Measurements from ENCODE around the gene PAH.

Gene PAH

DNA sequence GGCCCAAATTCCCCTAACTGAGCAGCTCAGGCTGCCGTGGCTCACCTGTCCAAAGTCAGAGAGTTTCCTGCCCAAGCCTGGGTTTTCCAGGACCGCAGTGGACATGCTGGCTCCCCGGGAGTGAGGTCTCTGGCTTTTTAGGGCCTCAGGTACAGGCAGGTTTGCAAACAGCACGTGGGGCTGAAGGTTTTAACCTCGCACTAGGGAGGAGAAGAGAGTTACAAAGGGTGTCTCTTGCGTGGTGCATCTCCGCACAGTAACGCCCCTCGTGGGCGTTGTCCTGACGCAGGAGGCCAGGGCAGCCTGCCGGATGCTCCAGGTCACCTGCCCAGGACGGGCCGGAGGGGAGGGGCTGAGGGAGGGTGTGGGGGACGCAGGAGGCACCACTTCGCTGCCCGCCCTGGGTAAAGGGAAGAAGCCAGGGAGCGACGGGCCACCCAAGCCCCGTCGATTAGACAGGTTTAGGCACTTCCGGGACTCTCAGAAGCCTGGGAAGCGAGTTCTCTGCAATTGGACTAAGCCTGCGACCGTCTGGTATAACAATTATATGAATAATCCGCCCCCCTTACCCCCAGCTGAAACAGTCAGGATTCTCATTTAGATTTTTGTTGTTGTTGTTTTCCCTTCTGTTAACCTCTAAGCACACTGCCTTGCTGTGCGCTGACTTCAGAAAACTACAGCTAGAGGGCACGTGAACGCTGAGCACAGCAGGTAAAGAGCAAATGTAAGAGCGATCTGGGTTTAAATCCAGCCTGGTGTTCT is at the start of gene PAH:
TSS of gene PAH (minus strand) at position 219 of the 762 bp plus-strand sequence. CDS start at position 105, 114 bp downstream.
- peak; percentile 19 for DNase-seq

- no peak for DNase-seq
These were observed 49.3 kb upstream of the PAH start for GRCh38 chr12:102966200-102966863.

DNA sequence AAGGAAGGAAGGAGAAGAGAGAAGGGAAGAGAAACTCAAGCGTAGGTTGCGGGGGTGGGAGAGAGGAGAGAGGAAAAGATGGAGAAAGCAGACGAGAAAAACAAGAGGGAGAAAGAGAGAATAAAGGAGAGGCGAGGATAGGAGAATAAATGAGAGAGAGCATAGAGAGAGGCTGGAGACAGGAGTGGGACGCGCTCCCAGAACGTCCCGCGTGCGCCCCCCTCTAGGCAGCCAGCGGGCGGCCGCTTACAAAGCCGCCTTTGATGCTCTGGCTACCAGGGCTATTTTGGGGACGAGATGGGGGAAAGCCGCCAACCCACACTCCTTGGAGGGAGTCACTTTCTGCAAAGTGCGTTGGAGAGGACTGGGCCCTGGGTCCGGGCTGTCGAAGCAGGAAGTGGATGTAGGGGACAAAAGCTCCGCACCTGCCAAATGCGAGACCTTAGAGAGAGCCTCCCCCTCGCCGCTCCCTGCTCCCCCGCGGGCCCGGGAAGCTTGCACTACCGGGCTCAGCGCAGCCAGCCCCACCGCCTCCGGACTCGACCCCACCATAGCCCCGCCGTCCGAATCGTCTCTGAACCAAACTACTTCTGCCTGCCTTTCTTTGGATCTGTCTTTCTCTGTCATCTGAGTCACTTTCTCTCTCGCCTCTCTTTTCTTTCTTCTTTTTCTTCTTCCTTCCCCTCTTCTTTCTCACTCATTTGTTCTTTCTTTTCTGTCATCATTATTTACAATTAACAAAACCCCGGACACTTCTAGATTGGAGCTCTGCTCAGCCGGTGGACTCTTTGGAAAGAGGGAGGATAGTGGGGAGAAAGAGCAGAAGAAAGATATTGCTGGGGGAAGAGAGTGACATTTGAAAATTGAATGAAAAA is 48.5 kb upstream of the PAH start:
- no peak for DNase-seq

- peak; percentile 41 for DNase-seq
These were observed 47.8 kb upstream of the PAH start for GRCh38 chr12:102964872-102965271.

- no peak for DNase-seq
These were observed 46.8 kb upstream of the PAH start for GRCh38 chr12:102963796-102964195.

DNA sequence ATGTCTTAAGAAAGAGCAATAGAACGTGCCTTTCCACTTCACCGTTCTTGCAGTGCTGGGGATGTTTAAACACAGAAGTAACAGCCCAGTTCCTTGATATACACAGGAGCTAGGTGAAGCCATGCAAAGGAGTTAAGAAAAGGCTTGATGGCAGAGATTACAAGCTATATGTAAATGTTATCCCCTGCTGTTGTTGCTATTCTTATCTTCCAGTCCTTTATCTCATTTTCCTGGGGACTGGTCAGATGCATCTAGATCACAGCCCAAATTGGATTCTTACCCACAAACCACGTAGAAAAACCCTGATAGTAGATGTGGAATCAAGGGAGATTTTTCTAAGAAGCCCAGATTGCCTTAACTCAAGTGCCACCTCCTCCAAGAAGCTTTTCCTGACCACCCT is 45.9 kb upstream of the PAH start:
- DNase-seq, result no peak

- DNase-seq, result no peak
These were observed 45.5 kb upstream of the PAH start for GRCh38 chr12:102962532-102962931.

DNA sequence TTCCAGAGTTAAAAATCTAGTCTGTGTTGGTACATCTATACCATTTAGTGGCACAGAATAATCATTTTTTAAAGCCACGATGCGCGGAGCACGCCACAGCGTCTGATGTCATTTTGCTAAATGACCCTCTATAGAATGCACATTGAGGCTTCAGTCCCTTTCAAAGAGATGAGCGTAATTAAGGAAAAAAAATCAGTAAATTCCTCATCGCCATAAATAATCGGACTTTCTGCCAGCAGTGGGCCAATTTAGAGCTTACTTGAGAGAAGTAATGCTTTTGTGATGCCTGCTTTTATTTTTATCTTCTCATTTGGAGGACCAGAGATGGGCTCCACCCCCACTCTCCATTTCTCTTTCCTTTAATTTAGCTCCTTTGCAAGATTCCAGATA is 44.4 kb upstream of the PAH start:
- DNase-seq, result no peak

DNA sequence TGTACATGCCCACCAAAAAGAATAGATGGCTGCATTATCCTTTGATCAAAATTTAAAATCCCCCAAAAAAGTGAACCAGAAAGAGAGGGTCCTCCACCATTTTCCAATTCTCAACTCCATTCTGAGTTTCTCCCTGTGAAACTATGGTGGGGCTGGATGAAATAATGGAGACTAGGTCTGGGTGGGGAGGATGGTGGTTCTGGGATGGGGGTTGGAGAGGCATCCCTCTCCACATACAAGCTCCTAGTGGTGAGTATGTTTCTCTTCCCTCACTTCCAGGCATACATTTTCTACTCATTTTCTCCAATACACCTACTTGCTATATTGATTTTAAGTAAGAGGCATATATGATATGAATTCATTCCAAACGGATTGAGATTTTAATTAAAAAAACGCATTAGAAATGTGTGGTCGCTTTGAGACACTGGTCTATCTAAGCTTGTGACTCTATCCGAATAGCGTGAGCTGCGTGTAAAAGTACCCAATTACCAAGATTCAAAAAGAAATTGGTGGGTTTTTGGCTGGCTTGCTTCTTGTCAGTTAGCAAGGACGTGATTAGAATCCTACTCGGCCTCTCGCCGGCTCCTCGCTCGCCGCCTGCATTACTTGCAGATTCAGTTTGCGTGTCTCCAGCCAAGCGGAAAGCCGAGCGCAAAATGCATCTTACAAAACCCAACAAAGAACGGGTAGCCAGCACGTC is 43.9 kb upstream of the PAH start:
- DNase-seq, result no peak

DNA sequence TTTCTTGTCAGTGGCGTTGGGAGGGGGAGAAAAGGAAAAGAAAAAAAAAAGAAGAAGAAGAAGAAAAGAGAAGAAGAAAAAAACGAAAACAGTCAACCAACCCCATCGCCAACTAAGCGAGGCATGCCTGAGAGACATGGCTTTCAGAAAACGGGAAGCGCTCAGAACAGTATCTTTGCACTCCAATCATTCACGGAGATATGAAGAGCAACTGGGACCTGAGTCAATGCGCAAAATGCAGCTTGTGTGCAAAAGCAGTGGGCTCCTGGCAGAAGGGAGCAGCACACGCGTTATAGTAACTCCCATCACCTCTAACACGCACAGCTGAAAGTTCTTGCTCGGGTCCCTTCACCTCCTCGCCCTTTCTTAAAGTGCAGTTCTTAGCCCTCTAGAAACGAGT is 42.3 kb upstream of the PAH start:
- DNase-seq, result no peak

GRCh38 chr12:102958830-102959176 is 41.8 kb upstream of the PAH start:
- no peak for DNase-seq

DNA sequence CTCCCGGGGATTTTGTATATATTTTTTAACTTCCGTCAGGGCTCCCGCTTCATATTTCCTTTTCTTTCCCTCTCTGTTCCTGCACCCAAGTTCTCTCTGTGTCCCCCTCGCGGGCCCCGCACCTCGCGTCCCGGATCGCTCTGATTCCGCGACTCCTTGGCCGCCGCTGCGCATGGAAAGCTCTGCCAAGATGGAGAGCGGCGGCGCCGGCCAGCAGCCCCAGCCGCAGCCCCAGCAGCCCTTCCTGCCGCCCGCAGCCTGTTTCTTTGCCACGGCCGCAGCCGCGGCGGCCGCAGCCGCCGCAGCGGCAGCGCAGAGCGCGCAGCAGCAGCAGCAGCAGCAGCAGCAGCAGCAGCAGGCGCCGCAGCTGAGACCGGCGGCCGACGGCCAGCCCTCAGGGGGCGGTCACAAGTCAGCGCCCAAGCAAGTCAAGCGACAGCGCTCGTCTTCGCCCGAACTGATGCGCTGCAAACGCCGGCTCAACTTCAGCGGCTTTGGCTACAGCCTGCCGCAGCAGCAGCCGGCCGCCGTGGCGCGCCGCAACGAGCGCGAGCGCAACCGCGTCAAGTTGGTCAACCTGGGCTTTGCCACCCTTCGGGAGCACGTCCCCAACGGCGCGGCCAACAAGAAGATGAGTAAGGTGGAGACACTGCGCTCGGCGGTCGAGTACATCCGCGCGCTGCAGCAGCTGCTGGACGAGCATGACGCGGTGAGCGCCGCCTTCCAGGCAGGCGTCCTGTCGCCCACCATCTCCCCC is 41.2 kb upstream of the PAH start:
- DNase-seq, result peak; percentile 47

- DNase-seq, result peak; percentile 15
These were observed 40.5 kb upstream of the PAH start, which contains the start of gene ASCL1 for GRCh38 chr12:102957339-102958050. ASCL1 (plus strand) TSS chr12:102957674; CDS start chr12:102958245, 571 bp downstream.

- DNase-seq, result no peak
These were observed 39.8 kb upstream of the PAH start for GRCh38 chr12:102956738-102957327.

GRCh38 chr12:102955926-102956737 is 39.1 kb upstream of the PAH start:
- DNase-seq, result no peak

- DNase-seq, result peak; percentile 31
These were observed 37.1 kb upstream of the PAH start for GRCh38 chr12:102954134-102954533.

- no peak for DNase-seq
These were observed 36.2 kb upstream of the PAH start for GRCh38 chr12:102953221-102953620.

DNA sequence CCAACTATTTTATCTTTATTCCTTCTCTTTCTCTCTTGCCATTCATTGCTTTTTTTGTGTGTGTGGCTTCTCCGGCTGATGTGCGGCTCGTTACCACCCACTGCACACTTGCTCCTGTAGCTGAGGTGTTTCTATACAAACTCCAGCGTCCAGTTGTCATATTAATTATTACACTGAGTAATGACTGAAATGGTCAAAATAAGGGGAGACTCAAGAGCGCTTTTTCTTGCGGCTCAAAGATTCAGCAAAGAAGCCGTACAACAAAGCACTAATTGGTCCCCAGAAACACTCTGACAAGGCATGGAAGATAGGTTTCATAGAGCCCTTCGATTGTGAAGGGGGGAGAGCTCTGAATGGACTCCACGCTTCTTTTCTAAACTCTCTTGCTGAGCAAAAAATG is 34.8 kb upstream of the PAH start:
- DNase-seq, result no peak

DNA sequence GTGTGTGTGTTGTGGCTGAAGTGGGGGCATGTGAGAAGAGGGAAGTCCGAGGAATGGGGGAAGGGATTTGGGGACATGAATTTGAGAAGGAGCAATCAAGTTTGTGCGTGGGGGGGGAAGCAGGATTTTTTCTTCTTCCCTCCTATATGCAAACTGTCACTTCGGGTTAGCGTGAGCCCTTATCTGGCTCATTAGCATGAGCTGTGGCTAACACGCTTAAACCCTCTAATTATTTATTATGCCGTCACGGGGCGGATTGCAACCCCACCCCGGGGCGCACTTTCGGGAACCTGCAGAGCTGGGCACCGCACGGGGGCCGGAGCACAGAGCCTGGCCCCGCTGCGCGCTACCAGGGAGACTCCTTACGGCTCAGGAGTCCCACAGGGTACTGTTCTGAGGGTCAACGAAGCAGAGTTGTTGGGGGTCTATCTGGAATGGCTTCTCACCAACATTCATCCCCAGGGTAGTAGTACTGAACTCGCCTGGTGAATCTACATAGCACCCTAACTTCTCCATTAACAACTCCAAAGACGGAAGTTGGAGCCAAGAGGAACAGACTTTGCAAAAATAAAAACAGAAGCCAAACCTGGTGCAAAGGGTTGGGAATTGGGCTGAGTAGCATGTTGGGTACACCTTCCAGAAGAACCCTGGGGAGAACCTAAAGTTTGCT is 34.0 kb upstream of the PAH start:
- DNase-seq, result no peak

All from stimulated activated CD4-positive, alpha-beta T cell treated with anti-CD3 and anti-CD28 coated beads, Interleukin-15, amount 100 ng/mL, for 24 hours (primary cell).